Measurements from ENCODE around the gene FILIP1L.

The FILIP1L gene

GRCh38 chr3:99882436-99883137, 231.7 kb downstream of the FILIP1L start:
- peaks cover 25% of the 10 kb centered on the region for H3K27me3 ChIP-seq (ENCODE audit: control insufficient read depth, insufficient read depth, low read length)
- no peak overlapping the region for H3K4me3 ChIP-seq (ENCODE audit: low read depth, low read length)

GRCh38 chr3:99881121-99881524, 233.2 kb downstream of the FILIP1L start:
- Histone ChIP-seq H3K36me3 (ENCODE audit: control insufficient read depth, insufficient read depth, low read length) (no peaks in the 10 kb centered on the region), H3K27ac (ENCODE audit: low read depth, low read length) (no peak overlapping the region), H3K4me1 (ENCODE audit: control insufficient read depth, insufficient read depth, low read length) (peaks cover 37% of the 10 kb centered on the region), H3K4me3 (ENCODE audit: low read depth, low read length) (no peak overlapping the region), H3K9ac (ENCODE audit: low read length) (no peak overlapping the region), H3K27me3 (ENCODE audit: control insufficient read depth, insufficient read depth, low read length) (peaks cover 37% of the 10 kb centered on the region), H3K9me3 (ENCODE audit: control insufficient read depth, insufficient read depth, low read depth, low read length) (no peaks in the 10 kb centered on the region)

More at GRCh38 chr3:99882436-99883137, 231.7 kb downstream of the FILIP1L start:
- Histone ChIP-seq H3K36me3 (ENCODE audit: control insufficient read depth, insufficient read depth, low read length) (no peaks in the 10 kb centered on the region), H3K9ac (ENCODE audit: low read length) (no peak overlapping the region), H3K4me1 (ENCODE audit: control insufficient read depth, insufficient read depth, low read length) (peaks cover 24% of the 10 kb centered on the region), H3K27ac (ENCODE audit: low read depth, low read length) (no peak overlapping the region), H3K9me3 (ENCODE audit: control insufficient read depth, insufficient read depth, low read depth, low read length) (no peaks in the 10 kb centered on the region)

DNA sequence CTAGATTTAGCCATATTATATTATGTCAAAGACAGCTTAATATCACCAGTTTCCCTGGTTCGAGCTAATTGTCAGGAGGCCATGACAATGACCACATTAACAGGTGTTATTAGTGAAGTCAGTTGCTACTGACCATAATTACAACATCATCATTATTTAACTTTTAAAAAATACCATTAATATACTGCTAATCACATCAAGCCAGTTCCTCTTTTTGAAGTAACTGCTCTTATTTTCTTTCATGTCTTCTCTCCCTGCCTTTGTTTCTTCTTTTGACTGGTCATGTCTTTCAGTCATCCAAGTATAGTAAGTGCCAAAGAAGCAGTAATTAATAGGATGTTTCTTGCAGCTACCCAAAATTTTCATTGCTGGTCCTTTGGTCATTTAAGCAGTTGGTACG, 235.0 kb downstream of the FILIP1L start:
- peaks cover 24% of the 10 kb centered on the region for H3K4me1 ChIP-seq (ENCODE audit: control insufficient read depth, insufficient read depth, low read length)
- no peaks in the 10 kb centered on the region for H3K9me3 ChIP-seq (ENCODE audit: control insufficient read depth, insufficient read depth, low read depth, low read length)
- H3K27me3 ChIP-seq (ENCODE audit: control insufficient read depth, insufficient read depth, low read length): peaks cover 51% of the 10 kb centered on the region
- no peak overlapping the region for H3K4me3 ChIP-seq (ENCODE audit: low read depth, low read length)
- no peaks in the 10 kb centered on the region for H3K36me3 ChIP-seq (ENCODE audit: control insufficient read depth, insufficient read depth, low read length)
- no peak overlapping the region for H3K27ac ChIP-seq (ENCODE audit: low read depth, low read length)
- no peak overlapping the region for H3K9ac ChIP-seq (ENCODE audit: low read length)

GRCh38 chr3:99878005-99878404, 236.3 kb downstream of the FILIP1L start:
- peaks cover 64% of the 10 kb centered on the region for H3K27me3 ChIP-seq (ENCODE audit: control insufficient read depth, insufficient read depth, low read length)
- H3K4me3 ChIP-seq (ENCODE audit: low read depth, low read length): no peak overlapping the region
- H3K27ac ChIP-seq (ENCODE audit: low read depth, low read length): no peak overlapping the region

GRCh38 chr3:99877031-99877579, 237.2 kb downstream of the FILIP1L start:
- no peak overlapping the region for H3K4me3 ChIP-seq (ENCODE audit: low read depth, low read length)
- peaks cover 72% of the 10 kb centered on the region for H3K27me3 ChIP-seq (ENCODE audit: control insufficient read depth, insufficient read depth, low read length)
- no peaks in the 10 kb centered on the region for H3K9me3 ChIP-seq (ENCODE audit: control insufficient read depth, insufficient read depth, low read depth, low read length)
- no peak overlapping the region for H3K27ac ChIP-seq (ENCODE audit: low read depth, low read length)
- H3K4me1 ChIP-seq (ENCODE audit: control insufficient read depth, insufficient read depth, low read length): peaks cover 22% of the 10 kb centered on the region
- H3K36me3 ChIP-seq (ENCODE audit: control insufficient read depth, insufficient read depth, low read length): no peaks in the 10 kb centered on the region
- no peak overlapping the region for H3K9ac ChIP-seq (ENCODE audit: low read length)

More at GRCh38 chr3:99878005-99878404, 236.3 kb downstream of the FILIP1L start:
- Histone ChIP-seq H3K9ac (ENCODE audit: low read length) (no peak overlapping the region), H3K36me3 (ENCODE audit: control insufficient read depth, insufficient read depth, low read length) (no peaks in the 10 kb centered on the region), H3K4me1 (ENCODE audit: control insufficient read depth, insufficient read depth, low read length) (peaks cover 19% of the 10 kb centered on the region), H3K9me3 (ENCODE audit: control insufficient read depth, insufficient read depth, low read depth, low read length) (no peaks in the 10 kb centered on the region)

DNA sequence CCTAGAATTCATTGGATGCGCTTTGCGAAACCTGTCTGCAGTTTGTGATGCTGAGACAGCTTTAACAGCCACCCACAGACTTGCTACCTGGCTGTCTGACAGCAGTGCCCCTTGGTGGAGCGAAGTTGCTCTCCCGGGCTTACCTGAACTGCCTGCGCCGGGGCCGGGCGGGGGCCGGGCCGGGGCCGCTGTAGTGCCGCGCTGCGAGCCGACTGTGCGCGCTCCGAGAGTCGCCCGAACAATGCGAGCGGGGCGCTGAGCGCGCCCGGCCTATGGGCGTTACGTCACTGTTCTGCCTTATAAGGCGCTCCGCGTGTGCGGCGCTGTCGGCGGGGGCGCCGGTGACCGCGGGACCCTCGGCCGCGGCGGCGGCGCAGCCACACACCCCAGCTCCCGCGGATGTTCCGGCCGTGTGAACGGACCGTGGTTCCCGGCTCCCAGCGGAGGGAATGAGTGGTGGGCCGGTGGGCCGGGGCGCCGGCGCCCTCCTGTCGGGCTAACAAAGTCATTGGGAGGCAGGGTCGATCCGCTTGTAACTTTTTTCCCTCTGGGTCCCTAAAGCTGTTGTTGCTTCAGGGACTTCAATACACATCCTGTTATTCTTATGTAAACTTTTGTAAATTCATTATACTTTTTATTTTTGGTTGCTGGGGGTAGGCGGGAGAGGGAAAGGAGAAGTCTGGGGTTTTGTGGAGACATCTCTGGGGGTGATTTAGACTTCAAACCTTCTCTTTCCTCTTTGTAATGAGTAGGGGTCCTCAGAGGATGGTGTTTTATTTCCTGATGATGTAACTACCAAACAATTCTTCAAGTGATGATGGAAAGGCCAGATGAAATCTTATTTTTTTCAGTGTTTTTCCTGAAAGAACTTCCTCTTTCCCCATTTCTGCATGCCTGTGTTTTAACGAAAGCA, 238.1 kb downstream of the FILIP1L start:
- H3K27me3 ChIP-seq (ENCODE audit: control insufficient read depth, insufficient read depth, low read length): peaks cover 79% of the 10 kb centered on the region
- peak overlapping the region; percentile 55; the same call in 1 of the 2 replicates for H3K27ac ChIP-seq (ENCODE audit: low read depth, low read length)
- H3K36me3 ChIP-seq (ENCODE audit: control insufficient read depth, insufficient read depth, low read length): no peaks in the 10 kb centered on the region
- H3K4me1 ChIP-seq (ENCODE audit: control insufficient read depth, insufficient read depth, low read length): peaks cover 31% of the 10 kb centered on the region
- no peaks in the 10 kb centered on the region for H3K9me3 ChIP-seq (ENCODE audit: control insufficient read depth, insufficient read depth, low read depth, low read length)
- peak overlapping the region; percentile 70 for H3K9ac ChIP-seq (ENCODE audit: low read length)
- peak overlapping the region; percentile 55 for H3K4me3 ChIP-seq (ENCODE audit: low read depth, low read length)

GRCh38 chr3:99875581-99875928, 238.7 kb downstream of the FILIP1L start:
- Histone ChIP-seq H3K36me3 (ENCODE audit: control insufficient read depth, insufficient read depth, low read length) (no peaks in the 10 kb centered on the region), H3K9ac (ENCODE audit: low read length) (peak overlapping the region; percentile 70), H3K4me3 (ENCODE audit: low read depth, low read length) (peak overlapping the region; percentile 55), H3K9me3 (ENCODE audit: control insufficient read depth, insufficient read depth, low read depth, low read length) (no peaks in the 10 kb centered on the region), H3K4me1 (ENCODE audit: control insufficient read depth, insufficient read depth, low read length) (peaks cover 31% of the 10 kb centered on the region), H3K27ac (ENCODE audit: low read depth, low read length) (no peak overlapping the region), H3K27me3 (ENCODE audit: control insufficient read depth, insufficient read depth, low read length) (peaks cover 85% of the 10 kb centered on the region)

GRCh38 chr3:99874237-99875002, 239.9 kb downstream of the FILIP1L start:
- H3K4me3 ChIP-seq (ENCODE audit: low read depth, low read length): no peak overlapping the region

GRCh38 chr3:99873269-99874102, 240.8 kb downstream of the FILIP1L start:
- H3K4me3 ChIP-seq (ENCODE audit: low read depth, low read length): no peak overlapping the region
- no peaks in the 10 kb centered on the region for H3K9me3 ChIP-seq (ENCODE audit: control insufficient read depth, insufficient read depth, low read depth, low read length)
- H3K27ac ChIP-seq (ENCODE audit: low read depth, low read length): no peak overlapping the region
- H3K27me3 ChIP-seq (ENCODE audit: control insufficient read depth, insufficient read depth, low read length): peaks cover 75% of the 10 kb centered on the region
- H3K36me3 ChIP-seq (ENCODE audit: control insufficient read depth, insufficient read depth, low read length): no peaks in the 10 kb centered on the region
- H3K4me1 ChIP-seq (ENCODE audit: control insufficient read depth, insufficient read depth, low read length): peaks cover 31% of the 10 kb centered on the region
- no peak overlapping the region for H3K9ac ChIP-seq (ENCODE audit: low read length)

More at GRCh38 chr3:99874237-99875002, 239.9 kb downstream of the FILIP1L start:
- peaks cover 31% of the 10 kb centered on the region for H3K4me1 ChIP-seq (ENCODE audit: control insufficient read depth, insufficient read depth, low read length)
- H3K27ac ChIP-seq (ENCODE audit: low read depth, low read length): no peak overlapping the region
- H3K9ac ChIP-seq (ENCODE audit: low read length): no peak overlapping the region
- no peaks in the 10 kb centered on the region for H3K9me3 ChIP-seq (ENCODE audit: control insufficient read depth, insufficient read depth, low read depth, low read length)
- no peaks in the 10 kb centered on the region for H3K36me3 ChIP-seq (ENCODE audit: control insufficient read depth, insufficient read depth, low read length)
- H3K27me3 ChIP-seq (ENCODE audit: control insufficient read depth, insufficient read depth, low read length): peaks cover 79% of the 10 kb centered on the region

DNA sequence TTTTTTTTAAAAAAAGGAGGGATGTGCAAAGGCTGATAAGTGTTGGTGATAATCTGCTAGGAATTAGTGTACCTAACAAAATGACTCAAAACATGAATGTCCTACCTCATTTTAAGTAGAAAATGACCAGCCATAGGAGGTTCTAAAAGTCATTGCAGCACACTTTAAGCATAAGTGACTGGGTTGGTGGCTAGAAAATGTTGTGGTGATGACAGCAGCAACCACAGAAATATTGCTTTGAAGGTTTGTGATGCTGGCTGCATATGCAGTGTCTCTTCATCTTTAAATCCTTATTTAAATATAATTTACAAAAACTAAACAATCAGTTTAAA, 241.4 kb downstream of the FILIP1L start:
- H3K27me3 ChIP-seq (ENCODE audit: control insufficient read depth, insufficient read depth, low read length): peaks cover 73% of the 10 kb centered on the region
- H3K9ac ChIP-seq (ENCODE audit: low read length): no peak overlapping the region
- H3K9me3 ChIP-seq (ENCODE audit: control insufficient read depth, insufficient read depth, low read depth, low read length): no peaks in the 10 kb centered on the region
- no peaks in the 10 kb centered on the region for H3K36me3 ChIP-seq (ENCODE audit: control insufficient read depth, insufficient read depth, low read length)
- no peak overlapping the region for H3K4me3 ChIP-seq (ENCODE audit: low read depth, low read length)
- peaks cover 29% of the 10 kb centered on the region for H3K4me1 ChIP-seq (ENCODE audit: control insufficient read depth, insufficient read depth, low read length)
- no peak overlapping the region for H3K27ac ChIP-seq (ENCODE audit: low read depth, low read length)

Measured in HUES6 (cell line).